ENCODE data around the gene CNOT6L. TPM values are rescaled to one million over a fixed set of nuclear protein-coding genes. Genes with fewer than 3 reads are reported as not detected.

Gene CNOT6L
- total RNA-seq, 1 experiment from 2014 or later, result 14.5 TPM

- Histone ChIP-seq H3K79me2 (ENCODE audit: insufficient read depth, low read length) (no peaks in the 10 kb centered on the region), H3K9ac (ENCODE audit: extremely low read depth, insufficient read length, low read length) (no peak overlapping the region), H3K9me3 (ENCODE audit: control insufficient read depth, low read depth, low read length) (no peaks in the 10 kb centered on the region), H4K8ac (replicated peaks; ENCODE audit: insufficient read length, low read depth, low read length) (no peak overlapping the region), H4K5ac (ENCODE audit: insufficient read length, low read depth, low read length) (no peak overlapping the region), H3T11ph (ENCODE audit: low read length) (no peak overlapping the region), H3K4me1 (ENCODE audit: insufficient read depth, low read length) (0 out of 2 replicates have a peak, but pooled peaks cover 3% of the 10 kb centered on the region), H2BK15ac (ENCODE audit: low read depth, low read length) (no peak overlapping the region), H2BK20ac (ENCODE audit: low read depth, low read length, poor library complexity, severe bottlenecking) (no peak overlapping the region), H3K56ac (ENCODE audit: insufficient read length, low read depth, low read length) (no peak overlapping the region), H3K23ac (ENCODE audit: insufficient read length, low read depth, low read length) (no peak overlapping the region), H3K23me2 (ENCODE audit: insufficient read length, low read depth, low read length, poor library complexity, severe bottlenecking) (no peaks in the 10 kb centered on the region), H3K4me2 (ENCODE audit: insufficient read depth, insufficient read length, low read length) (no peak overlapping the region), H2AFZ (ENCODE audit: low read length) (no peak overlapping the region), H3K14ac (ENCODE audit: insufficient read depth, low read length) (no peak overlapping the region), H2BK120ac (ENCODE audit: low read depth, low read length, poor library complexity, severe bottlenecking) (no peak overlapping the region), H3K4ac (ENCODE audit: low read depth, low read length) (no peak overlapping the region), H3K18ac (ENCODE audit: insufficient read length, low read depth, low read length) (no peak overlapping the region), H3K27me3 (ENCODE audit: insufficient read depth, low read length) (no peaks in the 10 kb centered on the region), H2AK5ac (ENCODE audit: insufficient read length, low read length) (no peak overlapping the region), H4K91ac (ENCODE audit: insufficient read length, low read depth, low read length) (no peak overlapping the region), H3K27ac (ENCODE audit: insufficient read length, low read depth, low read length) (no peak overlapping the region), H2BK5ac (ENCODE audit: insufficient read length, low read length) (no peak overlapping the region), H3K79me1 (ENCODE audit: insufficient read depth, low read depth, low read length, poor library complexity, severe bottlenecking) (no peaks in the 10 kb centered on the region), H2BK12ac (ENCODE audit: insufficient read length, low read depth, low read length) (no peak overlapping the region), H4K20me1 (ENCODE audit: control insufficient read depth, insufficient read depth, insufficient read length) (no peaks in the 10 kb centered on the region)
- DNase-seq, result no peak
- no peak for TF ChIP-seq CTCF (conservative IDR thresholded peaks at IDR 0.05)
- H3K9me3 Mint-ChIP-seq, result no peaks in the 10 kb centered on the region
- H3K27me3 Mint-ChIP-seq (ENCODE audit: low read depth), result no peaks in the 10 kb centered on the region
- no CpG with 5 or more reads among the region's 4 CpGs for WGBS (ENCODE audit: extremely low coverage, insufficient read length, low lambda C conversion rate)
- H3K36me3 Mint-ChIP-seq (ENCODE audit: insufficient read depth in 1 of 3, low read depth in 3 of 3), result no peaks in the 10 kb centered on the region
- H3K4me1 Mint-ChIP-seq, result peaks cover 20 to 23% of the 10 kb centered on the region in 2 experiments
- H3K4me3 Mint-ChIP-seq, result no peak overlapping the region
- no peak overlapping the region for H3K27ac Mint-ChIP-seq
These were observed 112.5 kb downstream of the CNOT6L start for GRCh38 chr4:77706717-77707116.

Measured in H9 (cell line).